Measurements from ENCODE around the gene MYLK.

- TF ChIP-seq EZH2 (IDR thresholded peaks at IDR 0.05; ENCODE audit: low read length), result no peak
- no peak for TF ChIP-seq CTCF (optimal IDR thresholded peaks at IDR 0.05 in 1 of 3, IDR thresholded peaks at IDR 0.05 in 1 of 3, conservative IDR thresholded peaks at IDR 0.05 in 1 of 3; ENCODE audit: extremely low read depth in 1 of 3, insufficient read depth in 2 of 3, low read length in 3 of 3)
Measured at GRCh38 chr3:123765475-123766128, 118.5 kb downstream of the MYLK start.

All from keratinocyte (primary cell).